H1 (cell line): ENCODE results near the gene VPS13A. TPM values are rescaled to one million over a fixed set of nuclear protein-coding genes. Genes with fewer than 3 reads are reported as not detected.

Experiments used
- CREB1 ChIP-seq: IDR thresholded peaks from 2 replicates; pipeline ENCODE4 v1.6.1; 2012; ENCODE audit warnings: inconsistent platforms
- GTF2F1 ChIP-seq: IDR thresholded peaks from 2 replicates; pipeline ENCODE4 v1.6.1; 2012; ENCODE audit warnings: low read depth, low read length, improper control_type of control experiment, borderline replicate concordance
- JUND ChIP-seq: IDR thresholded peaks from 2 replicates; pipeline ENCODE4 v1.6.1; 2011; ENCODE audit warnings: mild to moderate bottlenecking, improper control_type of control experiment, low read length
- PHF8 ChIP-seq: fragments of 200-600 bp; sonication (generic); conservative IDR thresholded peaks from 2 replicates; pipeline ENCODE4 v1.7.1; 2012; ENCODE audit warnings: low read depth, mild to moderate bottlenecking, inconsistent platforms, low read length, moderate library complexity
- RFX5 ChIP-seq: IDR thresholded peaks from 2 replicates; pipeline ENCODE4 v1.6.1; 2011; ENCODE audit warnings: low read depth, low read length, improper control_type of control experiment, borderline replicate concordance
- SP4 ChIP-seq: IDR thresholded peaks from 2 replicates; pipeline ENCODE4 v1.6.1; 2012; ENCODE audit warnings: low read length, inconsistent platforms
- polyA plus RNA-seq, 7 experiments: library from polyadenylated mRNA; depleted of rRNA in 3 of 7; stranded (reverse) in 5 of 7; unstranded in 2 of 7; fragments of >200 nt in 5 of 7; fragments of 200-250 nt in 2 of 7; gene quantifications; 1 replicate in 5 of 7; 2 replicates in 1 of 7; 4 replicates in 1 of 7; pipeline versions ENCODE4 v1.2.1 to v1.2.3, GENCODE V29; 2011 to 2013; ENCODE audit warnings: missing spikeins in 2 of 7, mixed read lengths in 2 of 7
- total RNA-seq: library from RNA; stranded (reverse); fragmentation: NEBNext Ultra II Directional; extraction: Animal tissue kit (Norgen Biotek cat#: 25700); gene quantifications from 2 replicates; pipeline ENCODE4 v1.2.1, GENCODE V29; 2021

The VPS13A gene
- total and polyA plus RNA-seq, 2 of the 8 experiments (the other 6 are each of a cell fraction or from before 2014, with no cell fraction given), result 6.0 to 36.5 TPM

- TF ChIP-seq PHF8 (no peak), SP4 (no peak), CREB1 (no peak), JUND (no peak), RFX5 (no peak), GTF2F1 (no peak)
- TF ChIP-seq, all 59 proteins: peak for 0
These were observed 254.7 kb downstream of the VPS13A start (continued) for GRCh38 chr9:77432053-77432452.
